ENCODE measurements around the gene PIAS4.

DNA sequence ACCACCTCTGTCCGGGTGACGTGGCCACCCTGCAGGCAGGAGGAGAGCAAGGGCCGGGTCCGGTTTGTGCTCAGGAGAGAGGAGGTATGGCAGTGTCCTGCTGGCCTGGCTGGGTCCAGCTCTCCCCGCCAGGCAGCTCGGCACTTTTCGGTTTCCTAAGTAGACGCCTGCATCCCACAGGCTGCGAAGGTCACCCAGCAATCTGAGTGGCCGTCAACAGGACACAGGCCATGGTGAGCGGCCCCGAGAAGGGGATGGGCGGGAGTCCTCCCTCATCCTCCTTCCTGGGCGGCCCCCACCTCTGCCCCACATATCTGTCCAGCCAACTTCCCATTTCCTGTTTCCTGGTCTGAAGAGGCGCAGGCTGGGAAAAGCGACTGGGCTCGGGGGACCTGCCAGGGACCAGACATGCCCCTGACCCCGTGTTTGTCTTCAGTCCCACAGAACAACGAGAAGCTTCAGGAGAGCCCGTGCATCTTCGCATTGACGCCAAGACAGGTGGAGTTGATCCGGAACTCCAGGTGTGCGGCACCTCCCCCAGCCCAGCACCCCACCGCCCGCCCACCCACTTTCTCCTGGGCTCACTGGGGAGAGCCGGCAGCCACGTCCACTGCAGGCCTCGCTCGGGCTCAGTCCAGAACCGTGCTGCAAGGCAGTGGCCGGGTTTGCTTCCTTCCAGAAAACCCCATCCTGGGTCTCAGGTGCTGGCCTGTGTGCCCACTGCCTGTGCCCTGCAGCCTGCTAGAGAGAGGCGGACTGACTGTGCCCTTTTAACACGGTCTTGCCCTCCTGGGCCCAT is 16.3 kb downstream of the PIAS4 start:
- TF ChIP-seq, protein P1, sequence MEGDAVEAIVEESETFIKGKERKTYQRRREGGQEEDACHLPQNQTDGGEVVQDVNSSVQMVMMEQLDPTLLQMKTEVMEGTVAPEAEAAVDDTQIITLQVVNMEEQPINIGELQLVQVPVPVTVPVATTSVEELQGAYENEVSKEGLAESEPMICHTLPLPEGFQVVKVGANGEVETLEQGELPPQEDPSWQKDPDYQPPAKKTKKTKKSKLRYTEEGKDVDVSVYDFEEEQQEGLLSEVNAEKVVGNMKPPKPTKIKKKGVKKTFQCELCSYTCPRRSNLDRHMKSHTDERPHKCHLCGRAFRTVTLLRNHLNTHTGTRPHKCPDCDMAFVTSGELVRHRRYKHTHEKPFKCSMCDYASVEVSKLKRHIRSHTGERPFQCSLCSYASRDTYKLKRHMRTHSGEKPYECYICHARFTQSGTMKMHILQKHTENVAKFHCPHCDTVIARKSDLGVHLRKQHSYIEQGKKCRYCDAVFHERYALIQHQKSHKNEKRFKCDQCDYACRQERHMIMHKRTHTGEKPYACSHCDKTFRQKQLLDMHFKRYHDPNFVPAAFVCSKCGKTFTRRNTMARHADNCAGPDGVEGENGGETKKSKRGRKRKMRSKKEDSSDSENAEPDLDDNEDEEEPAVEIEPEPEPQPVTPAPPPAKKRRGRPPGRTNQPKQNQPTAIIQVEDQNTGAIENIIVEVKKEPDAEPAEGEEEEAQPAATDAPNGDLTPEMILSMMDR (IDR thresholded peaks at IDR 0.05): no peak
- no peak for TF ChIP-seq POLR2A (IDR thresholded peaks at IDR 0.05)
- no peak for TF ChIP-seq POLR2AphosphoS5 (IDR thresholded peaks at IDR 0.05)
